ENCODE measurements around the gene CCDC12. TPM values are rescaled to one million over a fixed set of nuclear protein-coding genes. Genes with fewer than 3 reads are reported as not detected.

The CCDC12 gene
- total and polyA plus RNA-seq, 2 of the 13 experiments (the other 11 are each of a cell fraction or from before 2014, with no cell fraction given), result 30.1 to 49.5 TPM

DNA sequence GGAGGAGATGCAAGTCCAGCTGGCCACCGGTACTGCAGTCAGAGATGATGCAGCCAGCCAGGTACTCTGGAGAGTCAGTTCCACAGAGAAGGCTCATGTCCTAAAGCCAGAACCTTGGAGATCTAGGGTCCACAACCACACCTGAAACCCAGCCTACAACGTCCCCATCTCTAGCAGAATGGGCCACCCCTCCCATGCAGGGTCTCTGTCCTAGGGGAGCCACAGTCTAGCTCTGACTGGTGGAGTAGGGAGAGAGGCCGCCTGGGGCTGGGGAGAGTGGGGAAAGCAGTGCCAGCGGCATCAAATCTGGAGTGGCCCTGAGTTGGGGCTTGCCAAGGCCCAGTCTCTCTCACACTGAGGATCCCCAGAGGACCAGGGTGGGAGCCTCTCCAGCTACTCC is 55.5 kb downstream of the CCDC12 start:
- Histone ChIP-seq H3K79me2 (ENCODE audit: insufficient read depth, low read length) (no peaks in the 10 kb centered on the region), H3K4me1 (ENCODE audit: insufficient read depth, low read length) (0 out of 2 replicates have a peak, but pooled peaks cover 5% of the 10 kb centered on the region), H2AFZ (ENCODE audit: low read length) (no peak overlapping the region), H3K36me3 (replicated peaks in 1 of 2; ENCODE audit: control insufficient read depth in 1 of 2, insufficient read depth in 2 of 2, low read length in 2 of 2) (peaks cover 44 to 84% of the 10 kb centered on the region in 2 experiments), H3K27me3 (ENCODE audit: control insufficient read depth in 1 of 2, insufficient read depth in 2 of 2, low read length in 2 of 2) (no peaks in the 10 kb centered on the region), H3K4me2 (ENCODE audit: low read depth, low read length) (no peak overlapping the region), H3K9ac (ENCODE audit: insufficient read depth, low read depth, low read length) (no peak overlapping the region), H3K27ac (ENCODE audit: extremely low read length, insufficient read depth, low read length) (no peak overlapping the region), H3K4me3 (replicated peaks in 1 of 3; ENCODE audit: insufficient read depth in 1 of 3, low read depth in 2 of 3, low read length in 3 of 3) (no peak overlapping the region), H4K20me1 (ENCODE audit: insufficient read depth, low read length) (peaks cover 7% of the 10 kb centered on the region; the same call in 1 of the 2 replicates), H3K9me3 (ENCODE audit: low read length) (no peaks in the 10 kb centered on the region; the same call in 1 of the 2 replicates)
- POLR2A ChIA-PET, result no interaction called here
- CTCF ChIA-PET (ENCODE audit: low intra/inter-chr PET ratio, low total read pairs), result no interaction called here
- no TSS peak for BruUV-seq (replicated peaks)
- DNase-seq (ENCODE audit: low spot score) (no peak), FAIRE-seq (no peak), ATAC-seq (no peak)
- in situ Hi-C loops (cut with HindIII; ENCODE audit: extremely low pct_ligation_motif_present, low pct_unique_long_range_greater_than_20kb), result no loop called here
- TF ChIP-seq, protein P1, sequence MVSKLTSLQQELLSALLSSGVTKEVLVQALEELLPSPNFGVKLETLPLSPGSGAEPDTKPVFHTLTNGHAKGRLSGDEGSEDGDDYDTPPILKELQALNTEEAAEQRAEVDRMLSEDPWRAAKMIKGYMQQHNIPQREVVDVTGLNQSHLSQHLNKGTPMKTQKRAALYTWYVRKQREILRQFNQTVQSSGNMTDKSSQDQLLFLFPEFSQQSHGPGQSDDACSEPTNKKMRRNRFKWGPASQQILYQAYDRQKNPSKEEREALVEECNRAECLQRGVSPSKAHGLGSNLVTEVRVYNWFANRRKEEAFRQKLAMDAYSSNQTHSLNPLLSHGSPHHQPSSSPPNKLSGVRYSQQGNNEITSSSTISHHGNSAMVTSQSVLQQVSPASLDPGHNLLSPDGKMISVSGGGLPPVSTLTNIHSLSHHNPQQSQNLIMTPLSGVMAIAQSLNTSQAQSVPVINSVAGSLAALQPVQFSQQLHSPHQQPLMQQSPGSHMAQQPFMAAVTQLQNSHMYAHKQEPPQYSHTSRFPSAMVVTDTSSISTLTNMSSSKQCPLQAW (CRISPR knock-in tag; IDR thresholded peaks at IDR 0.05), result no peak
- no peak for TF ChIP-seq ETV5 (CRISPR knock-in tag; IDR thresholded peaks at IDR 0.05; ENCODE audit: borderline replicate concordance)
- TF ChIP-seq, protein P2, sequence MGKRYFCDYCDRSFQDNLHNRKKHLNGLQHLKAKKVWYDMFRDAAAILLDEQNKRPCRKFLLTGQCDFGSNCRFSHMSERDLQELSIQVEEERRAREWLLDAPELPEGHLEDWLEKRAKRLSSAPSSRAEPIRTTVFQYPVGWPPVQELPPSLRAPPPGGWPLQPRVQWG (CRISPR knock-in tag; IDR thresholded peaks at IDR 0.05; ENCODE audit: borderline replicate concordance, low read depth), result no peak
- peak; percentile 71 for TF ChIP-seq RBM22 (optimal IDR thresholded peaks at IDR 0.05; ENCODE audit: low read length)
- no peak for TF ChIP-seq CHCHD3 (CRISPR knock-in tag; IDR thresholded peaks at IDR 0.05)
- TF ChIP-seq SRSF1 (optimal IDR thresholded peaks at IDR 0.05; ENCODE audit: low read depth, low read length), result no peak
- no peak for TF ChIP-seq BCL6 (CRISPR knock-in tag; IDR thresholded peaks at IDR 0.05)
- intact Hi-C loops (cut with micrococcal nuclease; ENCODE audit: unreplicated experiment), result loop anchor here (10.0 kb wide), 1 partner anchor 54 kb away; the partner anchor contains the start of genes CCDC12 and NBEAL2
- WGBS (ENCODE audit: low lambda C conversion rate), result 100% methylated on average over 1 of the region's 4 CpGs
